CD4-positive, CD25-positive, alpha-beta regulatory T cell (primary cell): ENCODE measurements around the gene MMP24. TPM values are rescaled to one million over a fixed set of nuclear protein-coding genes. Genes with fewer than 3 reads are reported as not detected.

Experiments used
- ATAC-seq, 2 donors: fragments of 150-1000 bp; cut with Tn5 transposase; one replicate each; pipeline ENCODE4 v1.10.0; 2021; ENCODE audit warnings: low read depth in 2 of 2, moderate number of reproducible peaks in 2 of 2, moderate library complexity in 1 of 2
- DNase-seq, 3 donors: peaks; one replicate each; pipeline versions ENCODE4 v3.0.0 to v3.0.0-alpha.2; 2012 to 2022; ENCODE audit warnings: mixed read lengths in 1 of 3
- H3K27ac ChIP-seq: one replicate; pipeline ENCODE4 v1.7.0; 2013; ENCODE audit warnings: mild to moderate bottlenecking, low read length; ENCODE audit not compliant: insufficient read depth, poor library complexity, severe bottlenecking
- H3K27me3 ChIP-seq: one replicate; pipeline ENCODE4 v1.7.0; 2013; ENCODE audit warnings: low read length; ENCODE audit not compliant: control insufficient read depth, insufficient read depth
- H3K36me3 ChIP-seq: one replicate; pipeline ENCODE4 v1.7.0; 2013; ENCODE audit warnings: mild to moderate bottlenecking, low read length, moderate library complexity; ENCODE audit not compliant: control insufficient read depth, insufficient read depth
- H3K4me1 ChIP-seq: 2 replicates; pipeline ENCODE4 v1.7.0; 2013; ENCODE audit warnings: mild to moderate bottlenecking, low read length; ENCODE audit not compliant: insufficient read depth, control insufficient read depth, poor library complexity, severe bottlenecking
- H3K4me3 ChIP-seq: one replicate; pipeline ENCODE4 v1.7.0; 2013; ENCODE audit warnings: low read depth, mild to moderate bottlenecking, low read length, moderate library complexity
- H3K9me3 ChIP-seq, 2 experiments: 1 replicate in 1 of 2; 2 replicates in 1 of 2; pipeline ENCODE4 v1.7.0; 2013; ENCODE audit warnings: low read length in 2 of 2, mild to moderate bottlenecking in 1 of 2, moderate library complexity in 1 of 2; ENCODE audit not compliant: control insufficient read depth in 2 of 2
- H3K27ac Mint-ChIP-seq, 3 donors: one replicate each; pipeline ENCODE4 v1.8.0; 2020 to 2022; ENCODE audit warnings: mild to moderate bottlenecking in 3 of 3, mixed read lengths in 3 of 3, moderate library complexity in 2 of 3
- H3K27me3 Mint-ChIP-seq: one replicate; pipeline ENCODE4 v1.8.0; 2022; ENCODE audit warnings: mild to moderate bottlenecking, mixed read lengths
- H3K36me3 Mint-ChIP-seq: one replicate; pipeline ENCODE4 v1.8.0; 2020; ENCODE audit warnings: mixed read lengths
- H3K4me1 Mint-ChIP-seq, 4 donors: one replicate each; pipeline ENCODE4 v1.8.0; 2020 to 2022; ENCODE audit warnings: mixed read lengths in 4 of 4, mild to moderate bottlenecking in 1 of 4
- H3K4me3 Mint-ChIP-seq, 4 donors: one replicate each; pipeline ENCODE4 v1.8.0; 2020 to 2022; ENCODE audit warnings: mild to moderate bottlenecking in 4 of 4, mixed read lengths in 4 of 4, moderate library complexity in 3 of 4
- H3K9me3 Mint-ChIP-seq, 7 donors: one replicate each; pipeline ENCODE4 v1.8.0; 2020 to 2022; ENCODE audit warnings: mixed read lengths in 7 of 7, mild to moderate bottlenecking in 3 of 7, moderate library complexity in 2 of 7
- polyA plus RNA-seq, 4 donors: library from polyadenylated mRNA; unstranded; fragments of 300-500 nt; fragmentation: Illumina TruSeq; gene quantifications; one replicate each; pipeline ENCODE4 v1.2.3, GENCODE V29; 2021
- total RNA-seq: library from RNA; stranded (reverse); gene quantifications from one replicate; pipeline ENCODE4 v1.2.3, GENCODE V29; 2022

MMP24 gene
- total and polyA plus RNA-seq, 5 donors from 2014 or later, result 0.05 to 0.16 (median 0.09) TPM; not detected in 1

DNA sequence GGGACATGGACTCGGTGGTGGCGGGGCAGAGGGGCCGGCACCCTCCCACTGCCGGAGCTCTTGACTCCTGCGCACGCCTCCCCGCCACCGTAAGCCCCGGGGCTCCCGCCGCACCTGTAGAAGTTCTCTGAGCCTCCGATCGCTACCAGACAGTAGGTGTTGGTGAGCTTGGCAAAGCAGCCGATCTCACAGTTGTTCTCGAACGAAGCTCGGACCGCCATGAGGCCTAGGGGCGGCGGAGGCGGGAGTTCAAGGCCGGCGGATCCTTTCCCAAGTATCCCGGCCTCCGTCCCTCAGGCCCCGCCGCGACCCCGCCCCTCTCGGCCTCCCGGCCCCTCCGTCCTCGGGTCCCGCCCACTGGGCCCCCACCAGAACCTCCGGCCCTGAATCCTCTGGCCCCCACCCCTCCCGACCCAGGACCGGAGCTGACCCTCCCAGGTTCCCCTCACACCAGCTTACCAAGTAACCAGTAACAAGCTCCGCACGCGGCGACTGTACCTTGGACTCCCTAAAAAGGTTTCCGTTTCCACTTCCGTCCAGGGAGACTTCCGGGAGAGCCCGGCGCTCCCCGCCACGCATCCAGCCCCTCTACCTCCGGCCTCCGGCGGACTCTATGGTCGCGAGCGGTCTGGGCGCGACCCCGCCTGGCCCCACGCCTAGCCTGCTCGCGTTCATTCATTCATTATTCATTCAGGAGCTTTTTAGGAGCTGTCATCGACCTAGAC is 57.9 kb downstream of the MMP24 start, which contains the start of gene EIF6:
Gene EIF6 (minus strand): TSS at position 506 of the 725 bp plus-strand sequence. CDS start 285 bp downstream, at position 221.
- H3K27ac Mint-ChIP-seq, result peak within 1 kb of the TSS; percentile 92 to 98 (median 97)
- ATAC-seq (peak; percentile 84 to 87), DNase-seq (peak; percentile 61 to 90 (median 63))
- H3K27me3 ChIP-seq, result no peaks in the 10 kb centered on the region
- peaks cover 9% of the 10 kb centered on the region for H3K36me3 Mint-ChIP-seq
- no peaks in the 10 kb centered on the region for H3K27me3 Mint-ChIP-seq
- H3K4me3 ChIP-seq, result peak within 1 kb of the TSS; percentile 72
- peaks cover 17% of the 10 kb centered on the region for H3K36me3 ChIP-seq
- peaks cover 23% of the 10 kb centered on the region for H3K4me1 ChIP-seq
- H3K9me3 ChIP-seq, result no peaks in the 10 kb centered on the region
- peaks cover 0 to 40% (median 26%) of the 10 kb centered on the region in 4 donors for H3K4me1 Mint-ChIP-seq
- no peaks in the 10 kb centered on the region for H3K9me3 Mint-ChIP-seq
- peak within 1 kb of the TSS; percentile 84 for H3K27ac ChIP-seq
- H3K4me3 Mint-ChIP-seq, result peak within 1 kb of the TSS; percentile 93 to 99 (median 96)

DNA sequence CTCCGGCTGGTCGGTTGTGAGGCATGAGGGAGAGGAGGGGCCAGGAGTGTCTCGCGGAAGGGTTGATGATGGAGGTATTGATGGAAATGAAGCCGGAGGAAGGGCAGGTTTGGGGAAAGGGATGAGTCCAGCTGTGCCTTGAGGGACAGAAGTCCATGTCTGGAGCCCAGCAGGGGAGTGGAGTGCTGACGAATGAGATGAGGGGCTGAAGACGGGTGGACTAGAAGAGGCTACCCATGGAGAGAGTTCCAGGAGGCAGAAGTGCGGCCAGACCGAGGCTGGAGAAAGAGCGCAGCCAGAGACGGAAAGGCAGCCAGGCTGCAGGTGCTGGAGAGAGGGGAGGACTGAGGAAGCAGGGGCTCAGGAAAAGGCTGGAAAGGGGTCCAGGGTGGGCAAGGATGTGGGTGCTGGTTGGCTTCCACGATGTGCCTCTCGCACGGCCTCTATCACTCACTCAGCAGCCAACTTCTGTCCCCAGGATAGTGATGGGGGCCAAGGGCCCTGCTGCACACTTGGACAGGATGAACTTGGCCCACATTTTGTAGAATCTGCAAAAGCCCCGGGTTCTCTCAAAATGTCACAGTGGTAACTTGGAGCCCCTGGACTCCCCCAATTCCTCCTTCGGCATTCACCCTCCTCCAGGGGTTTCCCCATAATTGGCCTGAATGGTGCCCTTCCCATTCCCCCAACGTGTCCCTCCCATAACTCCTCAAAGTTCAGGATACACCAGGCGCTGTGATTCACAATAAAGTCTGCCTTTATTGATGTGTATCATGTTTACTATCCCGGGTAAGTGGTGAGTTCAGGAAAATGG is 58.7 kb downstream of the MMP24 start:
- Histone ChIP-seq H3K9me3 (no peaks in the 10 kb centered on the region), H3K4me3 (peak overlapping the region; percentile 72), H3K27ac (peak overlapping the region; percentile 84), H3K4me1 (peaks cover 23% of the 10 kb centered on the region), H3K27me3 (no peaks in the 10 kb centered on the region), H3K36me3 (peaks cover 9% of the 10 kb centered on the region)
- Mint-ChIP-seq H3K27me3 (no peaks in the 10 kb centered on the region), H3K9me3 (no peaks in the 10 kb centered on the region), H3K4me3 (peak overlapping the region; percentile 93 to 99 (median 96)), H3K4me1 (peaks cover 0 to 34% (median 23%) of the 10 kb centered on the region in 4 donors), H3K27ac (peak overlapping the region; percentile 92 to 98 (median 97)), H3K36me3 (peaks cover 2% of the 10 kb centered on the region)
- DNase-seq (no peak), ATAC-seq (no peak)

GRCh38 chr20:35285806-35286076 is 59.3 kb downstream of the MMP24 start:
- Mint-ChIP-seq H3K27me3 (no peaks in the 10 kb centered on the region), H3K36me3 (no peaks in the 10 kb centered on the region), H3K27ac (peak overlapping the region; percentile 26 to 95 (median 92)), H3K4me3 (peak overlapping the region; percentile 93 to 99 (median 96)), H3K9me3 (no peaks in the 10 kb centered on the region), H3K4me1 (peaks cover 0 to 32% (median 21%) of the 10 kb centered on the region in 4 donors)
- DNase-seq, result no peak
- H3K4me3 ChIP-seq, result no peak overlapping the region
- H3K4me1 ChIP-seq, result peaks cover 23% of the 10 kb centered on the region
- no peak for ATAC-seq
- no peaks in the 10 kb centered on the region for H3K27me3 ChIP-seq
- peaks cover 4% of the 10 kb centered on the region for H3K36me3 ChIP-seq
- no peak overlapping the region for H3K27ac ChIP-seq
- H3K9me3 ChIP-seq, result no peaks in the 10 kb centered on the region

DNA sequence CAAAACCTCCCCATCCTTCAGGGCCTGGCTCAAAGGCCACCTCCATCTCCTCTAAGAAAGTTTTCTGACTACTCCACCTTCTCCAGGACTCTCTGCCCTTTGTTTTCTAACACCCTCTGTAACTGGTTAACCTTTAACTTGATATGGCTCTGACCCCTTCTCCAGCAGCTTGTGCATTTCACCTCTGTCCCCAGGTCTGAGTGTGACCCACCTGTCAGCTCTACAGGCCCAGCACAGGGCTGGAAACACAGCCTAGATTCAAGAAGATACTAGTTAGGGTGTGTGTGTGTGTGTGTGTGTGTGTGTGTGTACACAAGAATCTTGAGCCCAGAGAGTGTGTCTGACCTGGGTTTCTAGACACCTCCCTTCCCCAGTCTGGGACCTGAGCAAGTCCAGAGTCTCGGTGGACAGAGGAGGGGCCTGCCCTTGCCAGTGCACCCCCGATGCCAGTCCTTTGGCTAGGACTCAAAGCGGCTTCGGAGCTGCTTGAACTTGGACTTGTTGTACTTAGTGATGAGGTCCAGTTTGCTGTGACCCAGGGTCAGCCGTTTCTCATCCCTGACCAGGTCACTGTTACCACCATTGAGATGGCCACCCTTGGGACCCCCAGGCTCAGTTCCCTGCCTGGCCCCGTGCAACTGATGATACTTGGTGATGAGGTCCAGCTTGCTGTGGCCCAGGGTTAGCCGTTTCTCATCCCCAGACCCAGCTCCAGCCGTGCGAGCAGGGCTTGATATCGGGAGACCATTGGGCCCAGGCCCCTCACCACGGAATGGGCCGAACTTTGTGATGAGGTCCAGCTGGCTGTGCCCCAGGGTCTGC is 59.8 kb downstream of the MMP24 start:
- H3K36me3 ChIP-seq, result peaks cover 2% of the 10 kb centered on the region
- Mint-ChIP-seq H3K27ac (peak overlapping the region; percentile 26 to 95 (median 92)), H3K4me3 (peak overlapping the region; percentile 70 to 96 (median 94)), H3K9me3 (no peaks in the 10 kb centered on the region), H3K4me1 (peaks cover 0 to 32% (median 21%) of the 10 kb centered on the region in 4 donors), H3K27me3 (no peaks in the 10 kb centered on the region), H3K36me3 (no peaks in the 10 kb centered on the region)
- DNase-seq, result no peak
- ATAC-seq, result no peak
- H3K4me3 ChIP-seq, result no peak overlapping the region
- H3K4me1 ChIP-seq, result peaks cover 23% of the 10 kb centered on the region
- H3K27ac ChIP-seq, result no peak overlapping the region
- H3K27me3 ChIP-seq, result no peaks in the 10 kb centered on the region
- no peaks in the 10 kb centered on the region for H3K9me3 ChIP-seq

GRCh38 chr20:35286899-35287508 is 60.5 kb downstream of the MMP24 start:
- no peak for DNase-seq
- no peak overlapping the region for H3K4me3 ChIP-seq
- peak overlapping the region in 1 of 4 donors; percentile 9 for H3K4me3 Mint-ChIP-seq
- no peaks in the 10 kb centered on the region for H3K27me3 Mint-ChIP-seq
- H3K36me3 ChIP-seq, result no peaks in the 10 kb centered on the region
- no peaks in the 10 kb centered on the region for H3K27me3 ChIP-seq
- no peak for ATAC-seq
- H3K4me1 Mint-ChIP-seq, result peaks cover 0 to 27% (median 18%) of the 10 kb centered on the region in 4 donors
- H3K4me1 ChIP-seq, result peaks cover 23% of the 10 kb centered on the region
- no peaks in the 10 kb centered on the region for H3K9me3 ChIP-seq
- H3K9me3 Mint-ChIP-seq, result no peaks in the 10 kb centered on the region
- no peaks in the 10 kb centered on the region for H3K36me3 Mint-ChIP-seq
- H3K27ac Mint-ChIP-seq, result no peak overlapping the region
- H3K27ac ChIP-seq, result no peak overlapping the region

GRCh38 chr20:35287509-35288324 is 61.2 kb downstream of the MMP24 start:
- H3K4me3 Mint-ChIP-seq, result peak overlapping the region in 3 of 4 donors; percentile 9 to 68 (median 11)
- no peak overlapping the region for H3K27ac Mint-ChIP-seq
- no peak for ATAC-seq
- peaks cover 23% of the 10 kb centered on the region for H3K4me1 ChIP-seq
- H3K27me3 Mint-ChIP-seq, result no peaks in the 10 kb centered on the region
- H3K27ac ChIP-seq, result no peak overlapping the region
- H3K4me1 Mint-ChIP-seq, result peaks cover 0 to 23% (median 14%) of the 10 kb centered on the region in 4 donors
- no peaks in the 10 kb centered on the region for H3K27me3 ChIP-seq
- DNase-seq, result no peak
- H3K9me3 Mint-ChIP-seq, result no peaks in the 10 kb centered on the region
- no peak overlapping the region for H3K4me3 ChIP-seq
- no peaks in the 10 kb centered on the region for H3K9me3 ChIP-seq
- no peaks in the 10 kb centered on the region for H3K36me3 Mint-ChIP-seq
- no peaks in the 10 kb centered on the region for H3K36me3 ChIP-seq
